Measurements from ENCODE around the gene ACTR5. TPM values are rescaled to one million over a fixed set of nuclear protein-coding genes. Genes with fewer than 3 reads are reported as not detected.

Gene ACTR5
- total and polyA plus RNA-seq, 2 donors from 2014 or later: 5.8 to 8.4 TPM

DNA sequence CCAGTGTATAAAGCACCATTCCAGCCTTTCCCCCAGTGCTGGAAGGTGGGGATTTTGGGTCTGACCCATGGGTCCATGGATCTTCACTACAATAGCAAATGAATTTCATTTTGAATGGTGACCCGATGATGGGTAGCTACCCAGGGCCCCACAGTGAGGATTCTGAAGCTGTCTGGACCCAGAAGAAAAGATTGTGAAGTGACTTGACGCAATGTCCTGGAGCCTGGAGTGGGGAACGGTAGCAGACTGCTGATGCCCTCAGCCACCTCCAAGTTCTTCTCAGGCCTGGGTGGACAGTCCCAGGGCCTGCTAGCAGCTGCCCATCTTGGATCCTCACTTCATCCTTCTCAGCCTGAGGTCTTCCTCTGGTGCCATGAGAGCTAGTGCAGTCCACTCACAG lies 47.3 kb upstream of the ACTR5 start:
- Histone ChIP-seq H3K9ac (ENCODE audit: low read length in 3 of 3) (no peak overlapping the region), H3K4me3 (ENCODE audit: low read length in 3 of 3) (no peak overlapping the region), H3K27ac (ENCODE audit: low read depth in 2 of 2, low read length in 2 of 2) (no peak overlapping the region), H3K27me3 (ENCODE audit: control insufficient read depth, insufficient read depth, low read length) (no peaks in the 10 kb centered on the region), H3K9me3 (ENCODE audit: control insufficient read depth in 2 of 3, insufficient read depth in 1 of 3, low read length in 3 of 3) (no peaks in the 10 kb centered on the region), H3K36me3 (ENCODE audit: control insufficient read depth in 2 of 3, insufficient read depth in 3 of 3, low read length in 3 of 3) (no peaks in the 10 kb centered on the region), H3K4me1 (ENCODE audit: control insufficient read depth in 2 of 3, insufficient read depth in 2 of 3, low read depth in 1 of 3, low read length in 3 of 3) (no peaks in the 10 kb centered on the region)
- intact Hi-C loops (cut with DNase I): no loop called here
- no peak for FAIRE-seq
- DNase-seq: no peak
- TF ChIP-seq, protein P1, sequence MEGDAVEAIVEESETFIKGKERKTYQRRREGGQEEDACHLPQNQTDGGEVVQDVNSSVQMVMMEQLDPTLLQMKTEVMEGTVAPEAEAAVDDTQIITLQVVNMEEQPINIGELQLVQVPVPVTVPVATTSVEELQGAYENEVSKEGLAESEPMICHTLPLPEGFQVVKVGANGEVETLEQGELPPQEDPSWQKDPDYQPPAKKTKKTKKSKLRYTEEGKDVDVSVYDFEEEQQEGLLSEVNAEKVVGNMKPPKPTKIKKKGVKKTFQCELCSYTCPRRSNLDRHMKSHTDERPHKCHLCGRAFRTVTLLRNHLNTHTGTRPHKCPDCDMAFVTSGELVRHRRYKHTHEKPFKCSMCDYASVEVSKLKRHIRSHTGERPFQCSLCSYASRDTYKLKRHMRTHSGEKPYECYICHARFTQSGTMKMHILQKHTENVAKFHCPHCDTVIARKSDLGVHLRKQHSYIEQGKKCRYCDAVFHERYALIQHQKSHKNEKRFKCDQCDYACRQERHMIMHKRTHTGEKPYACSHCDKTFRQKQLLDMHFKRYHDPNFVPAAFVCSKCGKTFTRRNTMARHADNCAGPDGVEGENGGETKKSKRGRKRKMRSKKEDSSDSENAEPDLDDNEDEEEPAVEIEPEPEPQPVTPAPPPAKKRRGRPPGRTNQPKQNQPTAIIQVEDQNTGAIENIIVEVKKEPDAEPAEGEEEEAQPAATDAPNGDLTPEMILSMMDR (IDR thresholded peaks at IDR 0.05; ENCODE audit: borderline replicate concordance, extremely low read depth, insufficient read depth): no peak

DNA sequence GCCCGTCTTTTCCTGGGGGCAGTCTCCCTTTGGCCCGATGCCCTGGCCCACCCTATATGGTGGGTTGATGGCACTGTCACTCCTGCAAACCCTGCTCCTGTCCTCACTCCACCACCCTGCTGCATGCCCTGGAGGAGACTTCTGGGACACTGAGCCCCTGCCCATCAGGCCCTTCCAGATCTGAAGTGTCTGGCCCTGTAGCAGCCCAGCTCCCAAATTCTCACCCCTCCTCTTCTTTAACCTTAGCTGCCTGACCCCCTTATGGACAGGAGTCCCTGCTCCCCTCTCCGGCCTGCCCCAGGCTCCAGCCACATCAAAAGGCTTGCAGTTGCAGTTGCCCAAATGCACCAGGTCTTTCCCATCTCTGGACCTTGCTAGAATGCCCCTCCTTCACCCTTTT lies 44.7 kb upstream of the ACTR5 start:
- FAIRE-seq (no peak), DNase-seq (peak in 1 of 5 donors; percentile 15)
- no peak overlapping the region for H3K27ac ChIP-seq (ENCODE audit: low read depth in 2 of 2, low read length in 2 of 2)
- H3K36me3 ChIP-seq (ENCODE audit: control insufficient read depth in 2 of 3, insufficient read depth in 3 of 3, low read length in 3 of 3): no peaks in the 10 kb centered on the region
- H3K4me1 ChIP-seq (ENCODE audit: control insufficient read depth in 2 of 3, insufficient read depth in 2 of 3, low read depth in 1 of 3, low read length in 3 of 3): no peaks in the 10 kb centered on the region
- H3K9ac ChIP-seq (ENCODE audit: low read length in 3 of 3): no peak overlapping the region
- H3K9me3 ChIP-seq (ENCODE audit: control insufficient read depth in 2 of 3, insufficient read depth in 1 of 3, low read length in 3 of 3): no peaks in the 10 kb centered on the region
- TF ChIP-seq, protein P1 (IDR thresholded peaks at IDR 0.05; ENCODE audit: borderline replicate concordance, extremely low read depth, insufficient read depth): no peak
- intact Hi-C loops (cut with DNase I): no loop called here
- no peak overlapping the region for H3K4me3 ChIP-seq (ENCODE audit: low read length in 3 of 3)
- H3K27me3 ChIP-seq (ENCODE audit: control insufficient read depth, insufficient read depth, low read length): no peaks in the 10 kb centered on the region

DNA sequence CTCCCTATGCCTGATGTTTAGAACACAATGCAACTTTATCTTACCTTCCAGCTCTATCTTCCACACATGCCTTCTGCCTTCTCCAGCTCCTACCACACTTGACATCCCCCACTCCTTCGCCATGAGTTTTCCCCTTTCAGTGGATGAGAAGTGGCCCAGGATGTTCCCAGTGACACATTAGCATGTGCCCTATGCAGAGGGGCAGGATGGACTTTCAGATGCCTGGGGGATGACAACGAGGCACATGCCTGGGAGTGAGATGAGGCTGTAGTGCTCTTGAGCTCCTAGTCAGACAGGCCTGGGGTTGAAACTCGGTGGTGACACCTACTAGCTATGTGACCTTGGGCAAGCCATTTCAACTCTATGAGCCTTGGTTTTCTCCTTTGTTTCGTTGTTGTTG lies 44.1 kb upstream of the ACTR5 start:
- no peak overlapping the region for H3K9ac ChIP-seq (ENCODE audit: low read length in 3 of 3)
- intact Hi-C loops (cut with DNase I): no loop called here
- H3K4me3 ChIP-seq (ENCODE audit: low read length in 3 of 3): no peak overlapping the region
- TF ChIP-seq, protein P1 (IDR thresholded peaks at IDR 0.05; ENCODE audit: borderline replicate concordance, extremely low read depth, insufficient read depth): no peak
- no peaks in the 10 kb centered on the region for H3K36me3 ChIP-seq (ENCODE audit: control insufficient read depth in 2 of 3, insufficient read depth in 3 of 3, low read length in 3 of 3)
- FAIRE-seq (no peak), DNase-seq (peak in 1 of 5 donors; percentile 3)
- H3K9me3 ChIP-seq (ENCODE audit: control insufficient read depth in 2 of 3, insufficient read depth in 1 of 3, low read length in 3 of 3): no peaks in the 10 kb centered on the region
- H3K4me1 ChIP-seq (ENCODE audit: control insufficient read depth in 2 of 3, insufficient read depth in 2 of 3, low read depth in 1 of 3, low read length in 3 of 3): no peaks in the 10 kb centered on the region
- H3K27ac ChIP-seq (ENCODE audit: low read depth in 2 of 2, low read length in 2 of 2): no peak overlapping the region
- no peaks in the 10 kb centered on the region for H3K27me3 ChIP-seq (ENCODE audit: control insufficient read depth, insufficient read depth, low read length)

DNA sequence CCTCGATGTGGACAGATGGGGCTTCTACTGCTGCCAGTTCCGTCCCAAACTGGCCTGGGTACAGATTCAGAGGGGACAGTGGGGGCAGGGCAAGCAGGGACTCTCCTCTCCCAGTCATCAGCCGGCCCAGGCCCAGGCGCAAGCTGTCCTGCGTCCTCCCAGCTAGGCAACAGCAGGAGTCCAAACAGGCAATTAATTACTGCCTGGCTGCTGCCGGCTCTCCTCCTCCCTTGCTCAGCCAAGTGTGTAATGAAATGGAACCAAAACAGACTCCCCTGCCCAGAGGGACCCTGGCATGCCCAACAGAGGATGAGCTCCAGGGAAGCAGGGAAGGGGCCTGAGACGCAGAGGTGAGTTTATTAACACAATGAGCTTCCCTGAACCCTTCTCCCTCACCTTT lies 41.8 kb upstream of the ACTR5 start:
- DNase-seq (peak in 4 of 5 donors; percentile 88 to 93 (median 90)), FAIRE-seq (no peak)
- Histone ChIP-seq H3K27ac (ENCODE audit: low read depth in 2 of 2, low read length in 2 of 2) (no peak overlapping the region), H3K4me3 (ENCODE audit: low read length in 3 of 3) (no peak overlapping the region), H3K4me1 (ENCODE audit: control insufficient read depth in 2 of 3, insufficient read depth in 2 of 3, low read depth in 1 of 3, low read length in 3 of 3) (no peaks in the 10 kb centered on the region), H3K9me3 (ENCODE audit: control insufficient read depth in 2 of 3, insufficient read depth in 1 of 3, low read length in 3 of 3) (no peaks in the 10 kb centered on the region), H3K36me3 (ENCODE audit: control insufficient read depth in 2 of 3, insufficient read depth in 3 of 3, low read length in 3 of 3) (no peaks in the 10 kb centered on the region), H3K9ac (ENCODE audit: low read length in 3 of 3) (no peak overlapping the region), H3K27me3 (ENCODE audit: control insufficient read depth, insufficient read depth, low read length) (no peaks in the 10 kb centered on the region)
- intact Hi-C loops (cut with DNase I): no loop called here
- TF ChIP-seq, protein P1 (IDR thresholded peaks at IDR 0.05; ENCODE audit: borderline replicate concordance, extremely low read depth, insufficient read depth): no peak

Measured in kidney (tissue), 14 donors.